Choroid plexus epithelial cell (primary cell): ENCODE results near the gene EPHB2.

Experiments
- DNase-seq: peaks from one replicate; pipeline ENCODE4 v3.0.0-alpha.2; 2010; ENCODE audit warnings: low read depth
- H3K4me3 ChIP-seq: 2 replicates; pipeline ENCODE4 v1.5.1; 2011; ENCODE audit warnings: low read depth, mild to moderate bottlenecking, control low read depth, low read length, moderate library complexity
- TF ChIP-seq, protein P1 (sequence below): conservative IDR thresholded peaks from 2 replicates; pipeline ENCODE4 v1.5.1; 2011; ENCODE audit warnings: low read depth, mild to moderate bottlenecking, control low read depth, inconsistent platforms, low read length, moderate library complexity

The EPHB2 gene

DNA sequence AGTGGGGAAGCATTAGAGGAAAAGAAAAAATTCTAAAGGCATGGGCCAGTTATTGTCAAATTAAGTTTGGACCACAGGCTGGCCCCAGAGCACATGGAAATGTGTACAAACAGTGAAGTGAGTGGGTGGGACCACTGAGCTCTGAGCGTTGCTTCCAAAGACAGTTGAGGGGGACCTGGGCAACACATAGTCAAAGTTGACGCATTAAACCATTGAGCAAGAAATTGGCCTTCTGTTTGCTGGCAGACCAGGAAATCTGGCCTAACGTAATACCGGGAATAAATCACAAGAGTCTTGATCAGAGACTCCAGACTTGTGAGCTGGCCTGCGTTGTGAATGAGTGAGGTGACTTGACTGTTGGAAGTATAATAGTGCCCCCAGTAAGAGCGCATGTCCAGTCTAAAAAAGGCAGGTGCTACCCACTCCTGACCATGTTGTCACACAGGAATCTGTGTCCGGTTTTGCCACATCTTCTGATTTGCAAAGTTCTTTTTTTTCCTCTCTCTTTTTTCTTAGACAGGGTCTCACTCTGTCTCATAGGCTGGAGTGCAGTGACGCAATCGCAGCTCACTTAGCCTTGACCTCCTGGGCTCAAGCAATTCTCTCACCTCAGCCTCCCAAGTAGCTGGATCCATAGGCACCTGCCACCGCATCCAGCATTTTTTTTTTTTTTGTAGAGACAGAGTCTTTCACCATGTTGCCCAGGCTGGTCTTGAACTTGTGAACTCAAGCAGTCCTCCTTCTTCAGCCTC, 10.7 kb downstream of the EPHB2 start:
- TF ChIP-seq, protein P1, sequence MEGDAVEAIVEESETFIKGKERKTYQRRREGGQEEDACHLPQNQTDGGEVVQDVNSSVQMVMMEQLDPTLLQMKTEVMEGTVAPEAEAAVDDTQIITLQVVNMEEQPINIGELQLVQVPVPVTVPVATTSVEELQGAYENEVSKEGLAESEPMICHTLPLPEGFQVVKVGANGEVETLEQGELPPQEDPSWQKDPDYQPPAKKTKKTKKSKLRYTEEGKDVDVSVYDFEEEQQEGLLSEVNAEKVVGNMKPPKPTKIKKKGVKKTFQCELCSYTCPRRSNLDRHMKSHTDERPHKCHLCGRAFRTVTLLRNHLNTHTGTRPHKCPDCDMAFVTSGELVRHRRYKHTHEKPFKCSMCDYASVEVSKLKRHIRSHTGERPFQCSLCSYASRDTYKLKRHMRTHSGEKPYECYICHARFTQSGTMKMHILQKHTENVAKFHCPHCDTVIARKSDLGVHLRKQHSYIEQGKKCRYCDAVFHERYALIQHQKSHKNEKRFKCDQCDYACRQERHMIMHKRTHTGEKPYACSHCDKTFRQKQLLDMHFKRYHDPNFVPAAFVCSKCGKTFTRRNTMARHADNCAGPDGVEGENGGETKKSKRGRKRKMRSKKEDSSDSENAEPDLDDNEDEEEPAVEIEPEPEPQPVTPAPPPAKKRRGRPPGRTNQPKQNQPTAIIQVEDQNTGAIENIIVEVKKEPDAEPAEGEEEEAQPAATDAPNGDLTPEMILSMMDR, result no peak
- H3K4me3 ChIP-seq, result no peak overlapping the region
- DNase-seq, result no peak

DNA sequence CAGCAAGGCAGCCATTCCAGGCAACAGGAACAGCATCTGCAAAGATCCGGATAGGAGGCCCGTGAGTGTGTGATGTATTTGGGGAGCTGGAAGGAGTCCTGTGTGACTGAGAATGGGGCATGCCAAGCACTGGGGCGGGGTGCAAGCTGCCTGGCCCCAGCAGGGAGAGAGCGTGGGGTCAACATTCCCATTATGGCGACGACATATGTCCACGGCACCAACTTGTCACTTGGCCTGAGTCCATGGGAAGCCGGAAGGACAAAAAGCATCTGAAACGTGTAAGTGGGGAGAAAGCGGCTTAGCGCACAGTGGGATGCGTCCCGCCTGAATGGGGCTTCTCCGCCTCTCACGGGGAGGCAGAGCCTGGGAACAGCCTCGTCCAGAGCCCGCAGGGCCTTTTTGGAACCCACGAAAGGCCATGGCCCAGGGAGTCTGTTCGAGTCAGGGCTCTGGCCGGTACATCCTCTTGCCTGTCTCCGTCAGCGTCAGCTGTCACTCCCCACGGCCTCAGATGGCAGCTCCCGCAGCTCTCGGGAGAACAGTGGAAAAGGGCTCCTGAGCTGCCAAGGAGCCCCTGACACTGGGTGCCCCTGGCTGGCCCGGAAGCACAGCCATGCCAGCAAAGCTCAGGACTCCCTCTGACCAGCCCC, 12.4 kb downstream of the EPHB2 start:
- TF ChIP-seq, protein P1, result no peak
- H3K4me3 ChIP-seq, result no peak overlapping the region
- DNase-seq, result no peak

DNA sequence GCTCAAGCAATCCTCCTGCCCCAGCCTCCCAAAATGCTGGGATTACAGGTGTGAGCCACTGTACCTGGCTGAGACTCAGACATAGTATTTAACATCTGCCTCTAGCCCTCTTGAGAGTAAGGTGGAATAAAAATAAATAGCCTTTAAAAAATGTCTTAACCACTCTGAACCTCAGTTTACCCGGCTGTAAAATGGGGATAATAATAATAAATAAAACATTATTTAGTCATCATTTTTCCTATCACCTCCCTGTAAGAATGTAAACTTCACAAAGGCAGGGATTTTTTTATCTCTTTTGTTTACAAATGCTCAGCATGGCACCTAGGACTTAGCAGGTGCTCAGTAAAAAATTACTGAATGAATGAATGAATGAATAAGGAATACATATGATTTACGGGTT, 17.2 kb downstream of the EPHB2 start:
- TF ChIP-seq, protein P1, result no peak
- H3K4me3 ChIP-seq, result no peak overlapping the region
- no peak for DNase-seq

DNA sequence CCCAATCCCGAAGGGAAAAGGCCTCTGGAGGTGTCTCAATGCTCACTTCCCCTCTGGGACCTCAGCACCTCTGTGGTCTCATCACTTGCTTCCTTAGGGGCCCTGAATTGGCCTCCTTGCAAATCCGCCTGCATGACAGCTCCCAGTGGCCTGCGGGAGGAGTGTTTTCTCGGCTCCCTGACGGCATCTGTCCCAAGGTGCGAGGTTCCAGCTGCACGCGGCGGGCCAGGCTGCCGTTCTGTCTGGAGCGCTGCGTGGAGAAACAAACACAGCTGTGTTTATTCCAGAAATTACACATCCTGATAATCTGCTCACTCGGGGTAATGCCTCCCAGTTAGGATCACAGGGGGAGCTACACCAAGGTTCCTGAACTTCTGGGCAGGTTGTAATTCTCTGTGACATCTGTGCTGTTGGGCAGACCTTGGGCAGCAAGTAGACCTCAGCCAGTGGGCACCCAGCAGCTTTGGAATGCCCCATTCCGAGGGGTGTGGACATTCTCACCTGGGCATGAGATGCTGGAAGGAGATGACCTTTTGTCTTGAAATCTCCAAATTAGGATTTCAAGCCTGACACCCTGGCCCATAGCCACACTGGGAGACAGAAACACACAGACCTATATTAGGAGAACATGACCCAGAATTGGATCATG, 18.2 kb downstream of the EPHB2 start:
- no peak for DNase-seq
- TF ChIP-seq, protein P1, result no peak
- H3K4me3 ChIP-seq, result no peak overlapping the region

DNA sequence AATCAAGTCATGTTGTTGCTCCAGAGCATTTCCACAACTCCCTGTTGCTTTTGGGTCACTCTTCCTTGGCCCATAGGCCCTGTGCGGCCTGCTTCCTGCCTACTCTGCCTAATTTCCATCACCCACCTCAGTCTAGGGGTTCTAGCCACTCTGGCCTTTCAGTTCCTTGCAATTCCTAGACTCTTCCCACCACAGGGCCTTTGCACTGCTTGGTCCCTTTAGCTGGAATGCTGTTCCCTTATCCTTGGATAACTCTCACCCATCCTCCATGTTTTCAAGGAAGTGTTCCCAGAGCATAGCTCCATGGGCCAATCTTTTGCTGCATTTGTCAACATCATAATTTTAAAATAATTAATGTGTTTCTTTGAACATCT, 18.7 kb downstream of the EPHB2 start:
- no peak overlapping the region for H3K4me3 ChIP-seq
- TF ChIP-seq, protein P1, result no peak
- no peak for DNase-seq

DNA sequence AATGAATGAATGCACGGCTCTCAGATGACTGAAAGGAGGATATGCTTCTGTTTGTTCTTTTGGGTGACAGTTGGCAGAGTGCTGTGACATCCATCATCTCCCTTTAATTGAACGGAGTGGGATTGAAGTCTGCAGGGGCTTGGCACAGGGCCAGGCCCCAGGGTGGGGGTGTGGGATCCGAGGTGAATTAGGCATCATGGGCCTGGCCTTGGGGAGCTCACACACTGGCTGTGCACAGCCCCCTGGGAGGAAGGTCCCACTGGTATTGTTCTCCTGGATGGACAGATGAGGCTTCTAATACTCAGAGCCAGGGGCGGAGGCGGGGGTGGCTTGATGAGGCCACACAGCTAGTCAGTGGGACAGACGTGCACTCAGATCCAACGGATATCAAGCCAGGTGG, 19.3 kb downstream of the EPHB2 start:
- no peak for DNase-seq
- H3K4me3 ChIP-seq, result no peak overlapping the region
- TF ChIP-seq, protein P1, result no peak
